ENCODE measurements around the gene RUNDC1.
A peak's percentile ranks its signal among the peaks of the same experiment; 100 is the strongest.
"Not testable (repeated sequence)": the region's sequence is repeated elsewhere in the genome, so short reads cannot be mapped to it uniquely, and the experiment has no call there.

The RUNDC1 gene

GRCh38 chr17:42992872-42993271, 12.5 kb downstream of the RUNDC1 start:
- FAIRE-seq: no peak

DNA sequence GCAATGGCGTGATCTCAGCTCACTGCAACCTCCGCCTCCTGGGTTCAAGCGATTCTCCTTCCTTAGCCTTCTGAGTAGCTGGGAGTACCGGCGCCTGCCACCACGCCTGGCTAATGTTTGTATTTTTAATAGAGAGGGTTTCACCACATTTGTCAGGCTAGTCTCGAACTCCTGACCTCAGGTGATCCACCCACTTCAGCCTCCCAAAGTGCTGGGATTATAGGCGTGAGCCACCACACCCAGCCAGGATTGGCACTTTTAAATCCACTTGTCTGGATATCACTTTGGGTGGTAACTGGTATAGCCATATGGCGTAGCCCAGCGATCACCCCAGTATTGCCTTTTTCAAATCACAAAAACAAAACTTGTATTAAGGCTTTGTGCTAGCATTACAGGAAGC, 13.5 kb downstream of the RUNDC1 start:
- not testable (repeated sequence) for FAIRE-seq

GRCh38 chr17:42997390-42997983, 17.1 kb downstream of the RUNDC1 start:
- FAIRE-seq: no peak

- peak; percentile 99 for FAIRE-seq
These were observed 17.9 kb downstream of the RUNDC1 start, which contains the start of gene RPL27 for GRCh38 chr17:42997984-42998938. TSS of gene RPL27 (plus strand) at chr17:42998419. CDS start at chr17:42998751, 332 bp downstream.

DNA sequence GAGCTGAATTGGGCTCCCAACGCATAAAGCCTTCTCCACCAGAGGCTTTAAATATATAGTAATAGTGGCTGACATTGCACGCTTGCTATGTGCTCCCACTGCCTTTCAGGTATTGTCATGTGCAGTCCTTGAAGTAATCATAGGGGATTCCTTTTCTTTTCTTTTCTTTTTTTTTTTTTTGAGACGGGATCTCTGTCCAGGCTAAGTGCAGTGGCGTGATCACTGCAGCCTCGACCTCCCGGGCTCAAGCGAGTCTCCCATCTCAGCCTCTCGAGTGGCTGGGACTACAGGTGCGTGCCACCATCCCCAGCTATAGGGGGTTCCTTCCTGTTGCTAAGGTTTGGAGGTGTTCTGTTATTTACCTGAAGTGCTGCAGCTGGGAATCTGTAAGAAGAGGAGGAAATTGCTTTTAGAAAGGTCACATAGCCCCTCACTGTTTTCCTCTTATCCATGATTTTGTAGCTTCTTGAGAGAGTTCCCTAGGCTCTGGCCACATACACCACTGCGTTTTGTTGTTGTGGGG, 18.7 kb downstream of the RUNDC1 start:
- no peak for FAIRE-seq

GRCh38 chr17:43000894-43001293, 20.5 kb downstream of the RUNDC1 start:
- FAIRE-seq: not testable (repeated sequence)

DNA sequence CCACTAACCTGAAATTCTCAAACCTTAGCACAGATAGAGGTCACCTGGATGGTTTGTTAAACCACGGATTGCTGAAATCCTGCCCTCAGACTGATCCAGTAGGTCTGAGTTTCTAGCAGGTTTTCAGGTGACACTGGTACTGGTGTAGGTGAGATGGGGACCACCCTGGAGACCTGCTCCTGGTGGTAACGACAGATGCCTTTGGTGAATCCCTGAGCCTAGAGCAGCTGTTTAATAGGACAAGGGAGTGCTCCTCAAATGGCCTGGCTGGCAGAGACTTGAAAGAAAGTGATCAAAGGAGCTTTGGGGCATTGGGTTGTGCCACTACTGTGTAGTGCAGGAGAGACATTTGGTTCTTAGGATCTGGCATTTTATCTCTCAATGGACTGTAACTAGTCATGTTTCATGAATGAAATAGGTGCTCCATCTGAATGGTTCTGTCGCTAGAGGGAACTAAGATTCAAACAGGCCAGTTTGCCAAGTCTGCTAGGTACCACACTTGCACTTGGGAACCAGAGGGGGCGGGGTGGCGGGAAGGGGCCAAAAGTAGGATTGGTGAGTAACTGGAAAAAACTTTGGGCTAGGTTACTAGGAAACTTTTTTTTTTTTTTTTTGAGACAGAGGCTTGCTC, 23.3 kb downstream of the RUNDC1 start:
- peak; percentile 95 for FAIRE-seq

GRCh38 chr17:43006639-43007551, 26.5 kb downstream of the RUNDC1 start, which contains the start of gene IFI35:
TSS of gene IFI35 (plus strand) at chr17:43006784. CDS start at chr17:43006948, 164 bp downstream.
- FAIRE-seq: peak; percentile 69

GRCh38 chr17:43010667-43011308, 30.4 kb downstream of the RUNDC1 start:
- FAIRE-seq: no peak

DNA sequence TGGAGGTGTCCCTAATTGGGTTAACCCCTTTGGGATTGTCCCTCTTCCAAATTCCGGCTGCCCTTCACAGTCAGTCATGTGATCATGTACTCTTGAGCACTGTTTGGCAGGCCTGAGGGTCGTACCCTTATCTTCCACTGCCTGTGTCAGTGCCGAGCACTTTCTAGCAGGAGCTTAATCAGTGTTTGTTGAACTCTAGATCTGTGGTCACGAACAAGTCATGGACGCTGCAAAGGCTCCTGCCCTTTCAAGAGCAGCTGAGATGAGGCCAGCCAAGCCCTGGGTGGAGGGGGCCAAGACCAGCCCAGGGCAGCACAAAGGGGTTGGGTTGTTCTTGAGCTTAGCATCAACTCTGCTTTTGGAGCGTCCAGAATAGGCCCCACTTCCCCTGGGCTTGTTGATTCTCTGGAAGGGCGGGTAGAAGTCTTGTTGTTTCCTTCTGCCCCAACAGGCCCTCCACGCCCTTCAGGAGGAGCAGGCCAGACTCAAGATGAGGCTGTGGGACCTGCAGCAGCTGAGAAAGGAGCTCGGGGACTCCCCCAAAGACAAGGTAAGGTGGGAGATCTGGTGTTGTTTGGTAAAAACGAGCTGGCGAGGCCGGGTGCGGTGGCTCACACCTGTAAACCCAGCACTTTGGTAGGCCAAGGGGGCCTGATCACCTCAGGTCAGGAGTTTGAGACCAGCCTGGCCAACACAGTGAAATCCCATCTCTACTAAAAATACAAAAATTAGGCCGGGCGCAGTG, 31.5 kb downstream of the RUNDC1 start:
- FAIRE-seq: no peak

- FAIRE-seq: no peak
These were observed 32.9 kb downstream of the RUNDC1 start for GRCh38 chr17:43013296-43013695.

GRCh38 chr17:43014020-43014648, 33.8 kb downstream of the RUNDC1 start:
- no peak for FAIRE-seq

GRCh38 chr17:43014649-43015542, 34.5 kb downstream of the RUNDC1 start:
- FAIRE-seq: no peak

DNA sequence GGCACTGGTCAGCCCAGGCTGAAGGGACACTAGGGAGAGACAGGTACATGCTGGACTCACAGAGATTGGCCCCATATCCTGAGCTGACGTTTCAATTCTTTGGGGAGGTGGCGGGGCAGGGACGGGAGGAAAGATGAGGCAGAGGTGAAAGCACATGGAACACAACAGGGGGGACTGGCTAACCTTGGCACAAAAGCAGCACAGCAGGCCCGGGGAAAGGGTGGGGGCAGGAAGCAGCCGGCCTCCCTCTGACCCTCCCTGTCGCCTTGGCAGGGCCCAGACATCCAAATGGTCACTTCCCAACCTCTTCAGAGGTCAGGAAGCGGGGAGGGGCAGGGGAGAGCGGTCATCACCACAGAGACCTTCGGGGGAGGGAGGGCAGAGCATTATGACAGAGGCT, 35.2 kb downstream of the RUNDC1 start:
- no peak for FAIRE-seq

DNA sequence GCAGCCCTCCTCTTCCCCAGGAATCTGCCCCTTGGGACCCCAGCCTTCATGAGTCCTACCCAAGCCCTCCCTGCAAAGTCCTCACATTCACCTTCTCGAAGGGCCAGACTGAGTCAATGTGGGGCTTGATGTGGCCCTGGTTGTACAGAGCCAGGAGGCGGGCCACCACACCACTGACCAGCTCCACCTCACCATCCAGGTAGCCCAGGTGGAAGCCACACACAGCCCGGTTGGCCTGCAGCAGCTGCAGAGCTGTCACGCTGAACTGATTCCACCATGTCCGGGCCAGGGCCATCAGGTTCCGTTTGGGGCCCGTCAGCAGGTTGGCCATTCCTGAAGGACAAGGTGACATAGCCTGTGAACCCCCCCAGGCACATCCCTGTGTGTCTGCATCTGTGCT, 35.9 kb downstream of the RUNDC1 start:
- FAIRE-seq: no peak

- FAIRE-seq: no peak
These were observed 37.9 kb downstream of the RUNDC1 start for GRCh38 chr17:43018008-43018853.

GRCh38 chr17:43018932-43019331, 38.6 kb downstream of the RUNDC1 start:
- no peak for FAIRE-seq

GRCh38 chr17:43019418-43019817, 39.1 kb downstream of the RUNDC1 start:
- FAIRE-seq: no peak
